Measurements from ENCODE around the gene PHRF1. TPM values are rescaled to one million over a fixed set of nuclear protein-coding genes. Genes with fewer than 3 reads are reported as not detected.

The PHRF1 gene
- total RNA-seq, 3 donors from 2014 or later (not counting 1 experiment from before 2014, with no cell fraction given) = 46.1 to 52.0 (median 46.9) TPM

DNA sequence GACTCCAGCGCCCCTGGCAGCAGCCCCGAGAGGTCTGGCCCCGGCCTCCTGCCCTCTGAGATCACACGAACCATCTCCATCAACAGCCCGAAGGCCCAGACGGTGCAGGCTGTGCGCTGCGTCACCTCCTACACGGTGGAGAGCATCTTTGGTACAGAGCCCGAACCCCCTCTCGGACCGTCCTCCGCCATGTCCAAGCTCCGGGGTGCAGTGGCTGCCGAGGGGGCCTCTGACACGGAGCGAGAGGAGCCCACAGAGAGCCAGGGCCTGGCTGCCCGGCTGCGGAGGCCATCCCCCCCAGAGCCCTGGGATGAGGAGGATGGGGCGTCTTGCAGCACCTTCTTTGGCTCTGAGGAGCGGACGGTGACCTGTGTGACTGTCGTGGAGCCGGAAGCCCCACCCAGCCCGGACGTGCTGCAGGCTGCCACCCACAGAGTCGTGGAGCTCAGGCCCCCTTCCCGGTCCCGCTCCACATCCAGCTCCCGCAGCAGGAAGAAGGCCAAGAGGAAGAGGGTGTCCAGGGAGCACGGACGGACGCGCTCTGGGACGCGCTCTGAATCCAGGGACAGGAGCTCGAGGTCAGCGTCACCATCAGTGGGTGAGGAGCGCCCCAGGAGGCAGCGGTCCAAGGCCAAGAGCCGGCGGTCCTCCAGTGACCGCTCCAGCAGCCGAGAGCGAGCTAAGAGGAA lies 31.8 kb downstream of the PHRF1 start:
- peak overlapping the region in 1 of 2 donors; percentile 63 for H3K27ac Mint-ChIP-seq
- no peak overlapping the region for H3K27ac ChIP-seq (ENCODE audit: low read length)
- ATAC-seq = no peak

DNA sequence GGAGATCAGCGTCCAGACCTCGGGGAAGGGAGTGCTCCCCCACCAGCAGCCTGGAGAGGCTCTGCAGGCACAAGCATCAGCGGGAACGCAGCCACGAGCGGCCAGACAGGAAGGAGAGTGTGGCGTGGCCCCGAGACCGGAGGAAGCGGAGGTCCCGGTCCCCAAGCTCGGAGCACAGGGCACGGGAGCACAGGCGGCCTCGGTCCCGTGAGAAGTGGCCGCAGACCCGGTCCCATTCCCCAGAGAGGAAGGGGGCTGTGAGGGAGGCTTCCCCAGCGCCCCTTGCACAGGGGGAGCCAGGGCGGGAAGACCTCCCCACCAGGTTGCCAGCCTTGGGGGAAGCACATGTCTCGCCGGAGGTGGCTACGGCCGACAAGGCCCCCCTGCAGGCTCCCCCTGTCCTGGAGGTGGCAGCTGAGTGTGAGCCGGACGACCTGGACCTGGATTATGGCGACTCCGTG lies 32.6 kb downstream of the PHRF1 start:
- TF ChIP-seq, protein P1, sequence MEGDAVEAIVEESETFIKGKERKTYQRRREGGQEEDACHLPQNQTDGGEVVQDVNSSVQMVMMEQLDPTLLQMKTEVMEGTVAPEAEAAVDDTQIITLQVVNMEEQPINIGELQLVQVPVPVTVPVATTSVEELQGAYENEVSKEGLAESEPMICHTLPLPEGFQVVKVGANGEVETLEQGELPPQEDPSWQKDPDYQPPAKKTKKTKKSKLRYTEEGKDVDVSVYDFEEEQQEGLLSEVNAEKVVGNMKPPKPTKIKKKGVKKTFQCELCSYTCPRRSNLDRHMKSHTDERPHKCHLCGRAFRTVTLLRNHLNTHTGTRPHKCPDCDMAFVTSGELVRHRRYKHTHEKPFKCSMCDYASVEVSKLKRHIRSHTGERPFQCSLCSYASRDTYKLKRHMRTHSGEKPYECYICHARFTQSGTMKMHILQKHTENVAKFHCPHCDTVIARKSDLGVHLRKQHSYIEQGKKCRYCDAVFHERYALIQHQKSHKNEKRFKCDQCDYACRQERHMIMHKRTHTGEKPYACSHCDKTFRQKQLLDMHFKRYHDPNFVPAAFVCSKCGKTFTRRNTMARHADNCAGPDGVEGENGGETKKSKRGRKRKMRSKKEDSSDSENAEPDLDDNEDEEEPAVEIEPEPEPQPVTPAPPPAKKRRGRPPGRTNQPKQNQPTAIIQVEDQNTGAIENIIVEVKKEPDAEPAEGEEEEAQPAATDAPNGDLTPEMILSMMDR (IDR thresholded peaks at IDR 0.05) = no peak
- Histone ChIP-seq H3K27ac (ENCODE audit: low read length) (no peak overlapping the region), H3K36me3 (ENCODE audit: control insufficient read depth, insufficient read depth, low read length) (peaks cover 90% of the 10 kb centered on the region), H3K27me3 (ENCODE audit: control insufficient read depth, insufficient read depth, low read length) (no peaks in the 10 kb centered on the region), H3K4me3 (ENCODE audit: low read length) (no peak overlapping the region), H3K9me3 (ENCODE audit: control insufficient read depth, insufficient read depth, low read length) (no peaks in the 10 kb centered on the region), H3K4me1 (ENCODE audit: control insufficient read depth, insufficient read depth, low read length) (peaks cover 11% of the 10 kb centered on the region)
- no peak for DNase-seq
- Mint-ChIP-seq H3K27me3 (ENCODE audit: low read depth in 2 of 2) (no peaks in the 10 kb centered on the region), H3K4me1 (peaks cover 5 to 6% of the 10 kb centered on the region in 2 donors), H3K27ac (peak overlapping the region in 1 of 2 donors; percentile 63), H3K9me3 (no peaks in the 10 kb centered on the region), H3K4me3 (no peak overlapping the region), H3K36me3 (no peaks in the 10 kb centered on the region)
- WGBS (ENCODE audit: insufficient coverage) = 89% methylated on average over 28 of the region's 28 CpGs
- ATAC-seq = no peak
- intact Hi-C loops (cut with micrococcal nuclease) = no loop called here

More for the DNA sequence above, 31.8 kb downstream of the PHRF1 start:
- Mint-ChIP-seq H3K27me3 (ENCODE audit: low read depth in 2 of 2) (no peaks in the 10 kb centered on the region), H3K4me3 (no peak overlapping the region), H3K4me1 (peaks cover 5 to 6% of the 10 kb centered on the region in 2 donors), H3K36me3 (no peaks in the 10 kb centered on the region), H3K9me3 (no peaks in the 10 kb centered on the region)
- Histone ChIP-seq H3K27me3 (ENCODE audit: control insufficient read depth, insufficient read depth, low read length) (no peaks in the 10 kb centered on the region), H3K36me3 (ENCODE audit: control insufficient read depth, insufficient read depth, low read length) (peaks cover 92% of the 10 kb centered on the region), H3K9me3 (ENCODE audit: control insufficient read depth, insufficient read depth, low read length) (no peaks in the 10 kb centered on the region), H3K4me3 (ENCODE audit: low read length) (no peak overlapping the region), H3K4me1 (ENCODE audit: control insufficient read depth, insufficient read depth, low read length) (peaks cover 5% of the 10 kb centered on the region)
- 98% methylated on average over 45 of the region's 45 CpGs for WGBS (ENCODE audit: insufficient coverage)
- no peak for DNase-seq
- TF ChIP-seq, protein P1 (IDR thresholded peaks at IDR 0.05) = no peak
- intact Hi-C loops (cut with micrococcal nuclease) = no loop called here

DNA sequence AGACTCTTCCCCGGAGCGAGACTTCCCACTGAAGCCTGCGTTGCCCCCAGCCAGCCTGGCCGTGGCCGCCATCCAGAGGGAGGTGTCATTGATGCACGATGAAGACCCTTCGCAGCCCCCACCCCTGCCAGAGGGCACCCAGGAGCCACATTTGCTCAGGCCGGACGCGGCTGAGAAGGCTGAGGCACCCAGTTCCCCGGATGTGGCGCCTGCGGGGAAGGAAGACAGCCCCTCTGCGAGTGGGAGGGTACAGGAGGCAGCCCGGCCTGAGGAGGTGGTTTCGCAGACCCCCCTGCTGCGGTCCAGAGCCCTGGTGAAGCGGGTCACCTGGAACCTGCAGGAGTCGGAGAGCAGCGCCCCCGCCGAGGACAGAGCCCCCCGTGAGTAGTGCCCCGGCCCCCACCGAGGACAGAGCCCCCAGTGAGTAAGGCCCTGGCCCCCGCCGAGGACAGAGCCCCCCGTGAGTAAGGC lies 33.1 kb downstream of the PHRF1 start:
- Histone ChIP-seq H3K4me1 (ENCODE audit: control insufficient read depth, insufficient read depth, low read length) (peaks cover 17% of the 10 kb centered on the region), H3K36me3 (ENCODE audit: control insufficient read depth, insufficient read depth, low read length) (peaks cover 90% of the 10 kb centered on the region), H3K4me3 (ENCODE audit: low read length) (no peak overlapping the region), H3K9me3 (ENCODE audit: control insufficient read depth, insufficient read depth, low read length) (no peaks in the 10 kb centered on the region), H3K27me3 (ENCODE audit: control insufficient read depth, insufficient read depth, low read length) (no peaks in the 10 kb centered on the region), H3K27ac (ENCODE audit: low read length) (no peak overlapping the region)
- Mint-ChIP-seq H3K4me1 (peaks cover 6 to 10% of the 10 kb centered on the region in 2 donors), H3K9me3 (no peaks in the 10 kb centered on the region), H3K27me3 (ENCODE audit: low read depth in 2 of 2) (no peaks in the 10 kb centered on the region), H3K36me3 (no peaks in the 10 kb centered on the region), H3K4me3 (no peak overlapping the region), H3K27ac (no peak overlapping the region)
- ATAC-seq (no peak), DNase-seq (no peak)
- 94% methylated on average over 28 of the region's 28 CpGs for WGBS (ENCODE audit: insufficient coverage)
- intact Hi-C loops (cut with micrococcal nuclease) = no loop called here
- TF ChIP-seq, protein P1 (IDR thresholded peaks at IDR 0.05) = no peak

Measured in natural killer cell (primary cell).